Coronary artery (tissue), 2 donors: ENCODE results near the gene DEAF1.

Experiments used
- DNase-seq: peaks from one replicate; pipeline ENCODE4 v3.0.0-alpha.2; 2017; ENCODE audit warnings: low spot score
- H3K27ac ChIP-seq, 2 donors: fragments of 200-600 bp; sonication (generic); one replicate each; pipeline ENCODE4 v1.5.1; 2016 to 2019
- H3K4me3 ChIP-seq: fragments of 200-600 bp; sonication (generic); 2 replicates; pipeline ENCODE4 v1.5.1; 2016; ENCODE audit warnings: mild to moderate bottlenecking, moderate library complexity
- TF ChIP-seq, protein P1 (sequence below): fragments of 200-600 bp; sonication (generic); IDR thresholded peaks from one replicate; pipeline ENCODE4 v1.5.1; 2019; ENCODE audit warnings: antibody characterized with exemption

The DEAF1 gene

DNA sequence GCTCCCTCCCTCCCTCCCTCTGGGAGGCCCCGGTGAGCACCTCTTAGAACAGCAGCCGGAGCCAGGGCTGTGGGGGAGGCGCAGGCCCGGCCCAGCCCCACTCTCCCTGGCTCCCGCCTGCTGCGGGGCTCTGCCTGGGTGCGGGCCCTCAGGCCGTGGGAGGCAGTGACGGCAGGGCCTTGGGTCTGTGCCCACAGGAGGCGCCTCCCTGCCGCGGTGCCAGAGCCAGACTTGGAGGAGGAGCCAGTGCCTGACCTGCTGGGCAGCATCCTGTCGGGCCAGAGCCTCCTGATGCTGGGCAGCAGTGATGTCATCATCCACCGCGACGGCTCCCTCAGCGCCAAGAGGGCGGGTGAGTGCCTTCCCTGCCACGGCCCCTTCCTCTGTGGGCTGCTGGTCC is 88.8 kb downstream of the DEAF1 start:
- TF ChIP-seq, protein P1, sequence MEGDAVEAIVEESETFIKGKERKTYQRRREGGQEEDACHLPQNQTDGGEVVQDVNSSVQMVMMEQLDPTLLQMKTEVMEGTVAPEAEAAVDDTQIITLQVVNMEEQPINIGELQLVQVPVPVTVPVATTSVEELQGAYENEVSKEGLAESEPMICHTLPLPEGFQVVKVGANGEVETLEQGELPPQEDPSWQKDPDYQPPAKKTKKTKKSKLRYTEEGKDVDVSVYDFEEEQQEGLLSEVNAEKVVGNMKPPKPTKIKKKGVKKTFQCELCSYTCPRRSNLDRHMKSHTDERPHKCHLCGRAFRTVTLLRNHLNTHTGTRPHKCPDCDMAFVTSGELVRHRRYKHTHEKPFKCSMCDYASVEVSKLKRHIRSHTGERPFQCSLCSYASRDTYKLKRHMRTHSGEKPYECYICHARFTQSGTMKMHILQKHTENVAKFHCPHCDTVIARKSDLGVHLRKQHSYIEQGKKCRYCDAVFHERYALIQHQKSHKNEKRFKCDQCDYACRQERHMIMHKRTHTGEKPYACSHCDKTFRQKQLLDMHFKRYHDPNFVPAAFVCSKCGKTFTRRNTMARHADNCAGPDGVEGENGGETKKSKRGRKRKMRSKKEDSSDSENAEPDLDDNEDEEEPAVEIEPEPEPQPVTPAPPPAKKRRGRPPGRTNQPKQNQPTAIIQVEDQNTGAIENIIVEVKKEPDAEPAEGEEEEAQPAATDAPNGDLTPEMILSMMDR = no peak
- Histone ChIP-seq H3K27ac (peak overlapping the region in 1 of 2 donors; percentile 40), H3K4me3 (no peak overlapping the region)
- no peak for DNase-seq

DNA sequence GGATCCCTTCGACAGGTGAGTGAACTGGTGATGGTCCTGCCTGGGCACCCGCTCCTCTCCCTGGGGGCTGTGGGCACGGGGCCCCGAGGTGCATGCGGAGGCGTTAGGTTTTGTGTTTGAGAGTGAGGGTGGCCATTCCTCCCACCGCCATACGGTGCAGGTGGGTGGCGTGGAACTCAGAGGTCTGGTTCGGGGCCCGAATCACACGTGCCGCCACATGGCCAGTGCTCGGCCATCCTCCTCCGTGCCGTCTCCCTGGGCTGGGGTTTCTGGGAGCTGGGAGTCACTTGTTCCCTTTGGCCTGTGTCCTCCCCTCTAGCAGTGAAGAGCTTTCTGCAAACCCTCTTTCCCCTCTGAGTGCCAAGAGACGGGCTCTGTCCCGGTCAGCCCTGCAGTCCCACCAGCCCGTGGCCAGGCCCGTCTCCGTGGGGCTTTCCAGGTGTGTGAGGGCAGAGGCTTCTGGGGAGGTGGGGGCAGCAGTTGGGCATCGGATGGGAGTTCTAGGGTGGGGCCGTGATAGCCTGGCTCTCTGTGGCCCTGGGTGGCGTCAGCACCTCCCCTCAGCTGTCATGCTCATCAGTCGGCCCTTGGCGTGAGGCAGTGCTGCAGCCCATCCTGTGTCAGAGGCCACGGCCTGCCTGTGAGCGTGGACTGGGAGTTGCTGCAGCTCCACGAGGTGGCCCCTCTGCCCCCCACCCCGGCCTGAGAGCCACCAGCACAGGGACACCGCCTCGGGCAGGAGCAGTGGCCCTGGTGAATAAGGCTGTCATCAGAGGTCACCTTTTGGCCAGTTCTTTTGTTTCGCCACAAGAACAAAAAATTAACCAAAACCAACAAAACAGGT is 89.5 kb downstream of the DEAF1 start:
- no peak for DNase-seq
- Histone ChIP-seq H3K4me3 (no peak overlapping the region), H3K27ac (peak overlapping the region in 1 of 2 donors; percentile 40)
- TF ChIP-seq, protein P1 = no peak

DNA sequence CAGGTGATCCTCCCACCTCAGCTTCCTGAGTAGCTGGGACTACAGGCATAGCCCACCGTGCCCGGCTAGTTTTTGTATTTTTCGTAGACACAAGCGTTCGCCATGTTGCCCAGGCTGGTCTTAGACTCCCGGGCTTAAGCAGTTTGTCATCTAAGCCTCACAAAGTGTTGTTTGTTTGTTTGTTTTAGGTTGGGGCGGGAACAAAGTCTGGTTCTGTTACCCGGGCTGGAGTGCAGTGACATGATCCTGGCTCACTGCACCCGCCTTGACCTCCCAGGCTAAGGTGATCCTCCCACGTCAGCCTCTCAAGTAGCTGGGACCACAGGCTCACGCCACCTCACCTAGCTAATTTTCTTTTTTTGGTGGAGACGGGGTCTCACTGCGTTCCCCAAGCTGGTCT is 91.9 kb downstream of the DEAF1 start:
- TF ChIP-seq, protein P1 = no peak
- DNase-seq = no peak
- Histone ChIP-seq H3K4me3 (no peak overlapping the region), H3K27ac (no peak overlapping the region)

DNA sequence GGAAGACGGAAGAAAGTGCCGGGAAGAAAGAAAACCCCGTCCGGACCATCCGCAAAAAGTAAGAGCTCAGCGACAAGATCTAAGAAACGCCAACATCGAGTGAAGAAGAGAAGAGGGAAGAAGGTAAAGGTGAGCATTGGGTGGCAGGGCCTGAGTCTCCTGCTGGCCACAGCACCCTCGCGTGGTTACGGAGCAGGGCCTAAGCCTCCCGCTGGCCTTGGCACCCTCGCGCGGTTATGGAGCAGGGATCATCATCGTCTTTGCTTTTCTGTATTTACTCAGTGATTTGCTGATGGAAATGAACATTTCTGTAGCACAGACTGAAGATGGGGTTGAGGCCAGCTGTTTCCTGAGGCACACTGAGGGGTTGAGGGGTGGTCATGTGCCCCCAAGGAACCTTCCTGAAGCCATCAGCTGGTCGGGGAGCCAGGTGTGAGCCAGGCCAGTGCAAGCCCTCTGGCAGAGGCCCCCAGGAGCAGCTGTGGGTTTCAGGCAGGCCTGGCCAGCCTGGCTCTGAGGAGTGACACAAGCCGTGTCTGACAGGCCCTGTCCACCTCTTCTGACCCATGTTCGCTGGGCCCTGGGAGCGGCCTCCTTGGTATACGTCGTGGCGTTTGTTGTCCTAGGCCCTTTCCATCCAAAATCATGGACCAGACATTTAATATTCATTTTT is 93.3 kb downstream of the DEAF1 start:
- H3K27ac ChIP-seq = no peak overlapping the region
- TF ChIP-seq, protein P1 = no peak
- no peak for DNase-seq

DNA sequence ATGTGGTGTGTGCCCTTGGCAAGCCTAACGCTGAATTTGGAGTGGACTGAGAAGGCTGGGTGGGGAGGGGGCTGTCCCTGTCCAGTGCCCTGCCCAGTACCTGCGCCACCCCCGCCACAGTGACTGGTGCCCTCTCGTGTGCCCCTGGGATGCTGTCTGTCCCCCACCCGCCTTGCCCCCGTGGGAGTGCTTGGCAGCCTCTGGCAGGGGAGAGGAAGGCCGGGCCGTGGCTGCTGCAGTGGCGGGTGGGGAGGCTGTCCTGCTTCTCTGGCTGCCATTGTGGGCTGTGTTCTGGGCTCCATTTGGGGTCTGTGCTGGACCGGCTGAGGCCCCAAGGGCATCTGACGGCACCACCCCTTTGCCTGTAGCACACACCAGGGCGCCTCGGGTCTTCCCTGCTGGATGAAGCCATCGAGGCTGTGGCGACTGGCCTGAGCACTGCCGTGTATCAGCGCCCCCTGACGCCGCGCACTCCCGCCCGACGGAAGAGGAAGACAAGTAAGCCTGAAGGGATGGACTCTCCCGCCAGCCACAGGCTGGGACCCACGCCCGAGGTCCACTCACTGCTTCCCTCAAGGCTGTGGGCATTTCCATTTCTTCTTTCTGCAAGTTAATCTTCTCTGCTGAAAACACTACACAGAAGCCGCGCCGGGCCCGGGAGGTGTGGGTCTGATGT is 96.9 kb downstream of the DEAF1 start:
- TF ChIP-seq, protein P1 = no peak
- Histone ChIP-seq H3K4me3 (no peak overlapping the region), H3K27ac (no peak overlapping the region)
- DNase-seq = no peak

More for the DNA sequence above, 93.3 kb downstream of the DEAF1 start:
- H3K4me3 ChIP-seq = no peak overlapping the region

DNA sequence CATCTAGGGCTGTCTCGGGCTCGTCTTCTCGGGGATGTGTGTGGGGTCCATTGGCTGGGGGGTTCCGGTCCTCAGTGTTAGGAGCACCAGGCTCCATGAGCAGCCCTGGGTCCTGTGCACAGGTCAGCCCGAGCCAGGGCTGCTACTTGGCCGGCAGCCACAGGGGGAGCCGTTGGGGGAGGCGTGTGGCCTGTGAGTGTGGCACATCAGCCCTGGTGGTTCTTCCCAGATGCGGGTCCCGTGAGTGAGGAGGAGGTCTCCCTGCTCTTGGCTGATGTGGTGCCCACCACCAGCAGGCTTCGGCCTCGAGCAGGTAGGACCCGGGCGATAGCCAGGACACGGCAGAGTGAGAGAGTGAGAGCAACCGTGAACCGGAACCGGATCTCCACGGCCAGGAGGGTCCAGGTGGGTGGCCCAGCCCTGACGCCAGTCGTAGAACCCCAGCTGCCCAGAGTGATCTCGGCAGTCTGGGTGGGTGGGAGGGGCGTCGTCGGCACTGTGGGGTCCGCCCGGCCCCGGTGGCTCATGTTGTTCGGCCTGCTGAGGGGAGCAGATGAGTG is 97.8 kb downstream of the DEAF1 start:
- TF ChIP-seq, protein P1 = no peak
- H3K4me3 ChIP-seq = no peak overlapping the region
- DNase-seq = no peak

More for the DNA sequence above, 97.8 kb downstream of the DEAF1 start:
- H3K27ac ChIP-seq = no peak overlapping the region
